SK-N-MC (cell line): ENCODE data around the gene NKX2-1.

Experiments
- EZH2 ChIP-seq: fragments of 200-600 bp; sonication (generic); IDR thresholded peaks from one replicate; pipeline ENCODE4 v1.6.1; 2017; ENCODE audit warnings: antibody characterized with exemption
- POLR2AphosphoS5 ChIP-seq: IDR thresholded peaks from 2 replicates; pipeline ENCODE4 v1.6.1; 2012; ENCODE audit warnings: mild to moderate bottlenecking, low read depth, low read length, borderline replicate concordance

DNA sequence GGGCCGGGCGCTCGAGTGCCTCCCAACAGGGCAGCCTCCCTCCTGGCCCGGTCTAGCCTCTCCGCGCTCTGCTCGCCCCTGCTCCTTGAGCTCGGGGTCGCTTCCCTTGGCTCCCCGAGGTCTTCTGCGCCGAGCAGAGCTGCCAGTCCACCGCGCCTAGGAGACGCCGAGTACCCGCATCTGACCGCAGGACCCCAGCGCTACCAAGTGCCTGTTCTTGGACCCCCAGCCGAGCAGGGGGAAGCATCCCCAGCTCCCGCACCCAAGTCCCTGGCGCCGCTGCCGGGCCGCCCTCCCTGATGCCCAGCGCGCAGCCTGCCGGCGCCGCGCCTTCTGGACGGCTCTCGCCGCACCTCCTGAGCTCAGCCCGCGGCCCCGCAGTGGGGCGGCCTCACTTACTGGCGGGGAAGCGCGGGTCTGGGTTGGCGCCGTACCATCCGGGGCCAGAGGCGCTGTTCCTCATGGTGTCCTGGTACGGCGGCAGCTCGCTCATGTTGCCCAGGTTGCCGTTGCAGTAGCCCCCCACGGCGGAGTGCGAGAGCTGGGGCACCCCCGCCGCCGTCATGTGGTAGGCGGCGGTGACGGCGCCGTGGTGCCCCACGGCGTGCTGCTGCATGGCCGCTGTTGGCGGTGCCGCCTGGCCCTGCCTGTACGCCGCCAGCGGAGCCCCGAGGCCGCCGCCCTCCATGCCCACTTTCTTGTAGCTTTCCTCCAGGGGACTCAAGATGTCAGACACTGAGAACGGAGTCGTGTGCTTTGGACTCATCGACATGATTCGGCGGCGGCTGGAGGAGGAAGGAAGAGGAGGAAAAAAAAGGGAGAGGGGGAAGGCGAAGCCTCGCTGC lies 1.2 kb downstream of the NKX2-1 start:
- TF ChIP-seq EZH2 (no peak), POLR2AphosphoS5 (no peak)
